Brain microvascular endothelial cell (primary cell): ENCODE data around the gene TMPRSS12.
"Not testable (repeated sequence)": the region's sequence is repeated elsewhere in the genome, so short reads cannot be mapped to it uniquely, and the experiment has no call there.

Experiments
- DNase-seq: peaks from one replicate; pipeline ENCODE4 v3.0.0-alpha.2; 2020
- H3K27ac ChIP-seq: fragments of 250-450 bp; sonication (Bioruptor Pico); 2 replicates; pipeline ENCODE4 v1.5.1; 2020; ENCODE audit warnings: mild to moderate bottlenecking, moderate library complexity
- H3K27me3 ChIP-seq: fragments of 250-450 bp; sonication (Bioruptor Pico); replicated peaks from 2 replicates; pipeline ENCODE4 v1.5.1; 2020; ENCODE audit warnings: mild to moderate bottlenecking
- H3K36me3 ChIP-seq: fragments of 250-450 bp; sonication (Bioruptor Pico); replicated peaks from 2 replicates; pipeline ENCODE4 v1.5.1; 2020; ENCODE audit warnings: mild to moderate bottlenecking
- H3K4me3 ChIP-seq: 2 replicates; pipeline ENCODE4 v1.5.1; 2011; ENCODE audit warnings: low read depth, mild to moderate bottlenecking, control low read depth, low read length, moderate library complexity
- CTCF ChIP-seq: IDR thresholded peaks from 2 replicates; pipeline ENCODE4 v1.5.1; 2011; ENCODE audit warnings: low read depth, mild to moderate bottlenecking, moderate library complexity, low read length, control low read depth, inconsistent platforms; ENCODE audit errors: missing control alignments
- in situ Hi-C: cut with HindIII; loops from 2 replicates; pipeline ENCODE4 v1.10.0; 2017; ENCODE audit warnings: low sequenced_read_pairs, low pct_ligation_motif_present

The TMPRSS12 gene

GRCh38 chr12:50828886-50829285 lies 13.8 kb upstream of the TMPRSS12 start:
- Histone ChIP-seq H3K27ac (no peak overlapping the region), H3K27me3 (no peaks in the 10 kb centered on the region), H3K4me3 (no peak overlapping the region), H3K36me3 (no peaks in the 10 kb centered on the region)
- TF ChIP-seq CTCF = no peak
- no peak for DNase-seq
- in situ Hi-C loops = no loop called here

GRCh38 chr12:50833801-50834200 lies 8.9 kb upstream of the TMPRSS12 start:
- DNase-seq, H3K4me3 ChIP-seq, H3K27me3 ChIP-seq, in situ Hi-C loops, H3K27ac ChIP-seq, H3K36me3 ChIP-seq: not testable (repeated sequence)

GRCh38 chr12:50839042-50839441 lies 3.7 kb upstream of the TMPRSS12 start:
- H3K27me3 ChIP-seq = no peaks in the 10 kb centered on the region
- TF ChIP-seq CTCF = no peak
- H3K4me3 ChIP-seq = no peak overlapping the region
- no peak overlapping the region for H3K27ac ChIP-seq
- in situ Hi-C loops = no loop called here
- DNase-seq = no peak
- H3K36me3 ChIP-seq = no peaks in the 10 kb centered on the region

GRCh38 chr12:50840809-50841487 lies 1.8 kb upstream of the TMPRSS12 start:
- no peak for TF ChIP-seq CTCF
- Histone ChIP-seq H3K4me3 (no peak overlapping the region), H3K36me3 (no peaks in the 10 kb centered on the region), H3K27me3 (no peaks in the 10 kb centered on the region), H3K27ac (no peak overlapping the region)
- in situ Hi-C loops = no loop called here
- no peak for DNase-seq

- no peak overlapping the region for H3K27ac ChIP-seq
- no peaks in the 10 kb centered on the region for H3K36me3 ChIP-seq
- in situ Hi-C loops = no loop called here
- no peak for TF ChIP-seq CTCF
- no peaks in the 10 kb centered on the region for H3K27me3 ChIP-seq
- DNase-seq = no peak
- H3K4me3 ChIP-seq = no peak overlapping the region
Measured at GRCh38 chr12:50841716-50842531, 802 bp upstream of the TMPRSS12 start.

- TF ChIP-seq CTCF = no peak
- Histone ChIP-seq H3K27me3 (no peaks in the 10 kb centered on the region), H3K36me3 (no peaks in the 10 kb centered on the region), H3K4me3 (no peak overlapping the region), H3K27ac (no peak overlapping the region)
- in situ Hi-C loops = no loop called here
- DNase-seq = no peak
Measured at GRCh38 chr12:50845021-50845647, 2.4 kb downstream of the TMPRSS12 start.
